ENCODE results near the gene EED.
"Not testable (repeated sequence)": the region's sequence is repeated elsewhere in the genome, so short reads cannot be mapped to it uniquely, and the experiment has no call there.

EED gene

GRCh38 chr11:86251345-86251744 lies 6.8 kb downstream of the EED start:
- DNase-seq: no peak

- DNase-seq: no peak
Measured at GRCh38 chr11:86255896-86256295, 11.3 kb downstream of the EED start.

GRCh38 chr11:86256608-86257007 lies 12.1 kb downstream of the EED start:
- DNase-seq: no peak

- no peak for DNase-seq
Measured at GRCh38 chr11:86257446-86257845, 12.9 kb downstream of the EED start.

- DNase-seq: no peak
Measured at GRCh38 chr11:86259730-86260129, 15.2 kb downstream of the EED start.

GRCh38 chr11:86261328-86261727 lies 16.8 kb downstream of the EED start:
- no peak for DNase-seq

- DNase-seq: no peak
Measured at GRCh38 chr11:86262387-86262786, 17.8 kb downstream of the EED start.

GRCh38 chr11:86264649-86265048 lies 20.1 kb downstream of the EED start:
- DNase-seq: no peak

- DNase-seq: no peak
Measured at GRCh38 chr11:86265194-86265593, 20.6 kb downstream of the EED start.

- DNase-seq: no peak
Measured at GRCh38 chr11:86269645-86270044, 25.1 kb downstream of the EED start.

- no peak for DNase-seq
Measured at GRCh38 chr11:86274503-86274902, 29.9 kb downstream of the EED start.

GRCh38 chr11:86274999-86275398 lies 30.4 kb downstream of the EED start:
- no peak for DNase-seq

GRCh38 chr11:86275493-86276370 lies 31.2 kb downstream of the EED start:
- no peak for DNase-seq

- DNase-seq: no peak
Measured at GRCh38 chr11:86277741-86278140, 33.2 kb downstream of the EED start.

GRCh38 chr11:86278226-86278625 lies 33.7 kb downstream of the EED start:
- DNase-seq: no peak

GRCh38 chr11:86279747-86280146 lies 35.2 kb downstream of the EED start:
- no peak for DNase-seq

GRCh38 chr11:86287468-86287796 lies 42.9 kb downstream of the EED start:
- DNase-seq: no peak

- DNase-seq: no peak
Measured at GRCh38 chr11:86288776-86289507, 44.4 kb downstream of the EED start.

GRCh38 chr11:86289508-86290280 lies 45.1 kb downstream of the EED start:
- DNase-seq: not testable (repeated sequence)

GRCh38 chr11:86291466-86292262 lies 47.1 kb downstream of the EED start:
- DNase-seq: peak; percentile 22

GRCh38 chr11:86292912-86293616 lies 48.5 kb downstream of the EED start:
- no peak for DNase-seq

GRCh38 chr11:86294026-86294425 lies 49.5 kb downstream of the EED start:
- no peak for DNase-seq
